Measurements from ENCODE around the gene CYSRT1. TPM values are rescaled to one million over a fixed set of nuclear protein-coding genes. Genes with fewer than 3 reads are reported as not detected.

CYSRT1 gene
- total RNA-seq, 1 donor from 2014 or later = 3.9 TPM

GRCh38 chr9:137212520-137212919 lies 12.5 kb upstream of the CYSRT1 start:
- Histone ChIP-seq H3K27me3 (ENCODE audit: control insufficient read depth, insufficient read depth, low read length) (no peaks in the 10 kb centered on the region), H3K36me3 (ENCODE audit: control insufficient read depth, insufficient read depth, low read length) (peaks cover 8% of the 10 kb centered on the region), H3K4me3 (ENCODE audit: low read depth, low read length) (no peak overlapping the region)
- FAIRE-seq (no peak), DNase-seq (ENCODE audit: low read depth) (no peak)
- TF ChIP-seq CTCF (IDR thresholded peaks at IDR 0.05; ENCODE audit: insufficient read depth, low read length, severe bottlenecking) = no peak

- DNase-seq (ENCODE audit: low read depth) (no peak), FAIRE-seq (no peak)
- H3K36me3 ChIP-seq (ENCODE audit: control insufficient read depth, insufficient read depth, low read length) = peaks cover 8% of the 10 kb centered on the region
- TF ChIP-seq CTCF (IDR thresholded peaks at IDR 0.05; ENCODE audit: insufficient read depth, low read length, severe bottlenecking) = peak; percentile 35
- H3K27me3 ChIP-seq (ENCODE audit: control insufficient read depth, insufficient read depth, low read length) = no peaks in the 10 kb centered on the region
- H3K4me3 ChIP-seq (ENCODE audit: low read depth, low read length) = no peak overlapping the region
These were observed 11.6 kb upstream of the CYSRT1 start for GRCh38 chr9:137213160-137214060.

DNA sequence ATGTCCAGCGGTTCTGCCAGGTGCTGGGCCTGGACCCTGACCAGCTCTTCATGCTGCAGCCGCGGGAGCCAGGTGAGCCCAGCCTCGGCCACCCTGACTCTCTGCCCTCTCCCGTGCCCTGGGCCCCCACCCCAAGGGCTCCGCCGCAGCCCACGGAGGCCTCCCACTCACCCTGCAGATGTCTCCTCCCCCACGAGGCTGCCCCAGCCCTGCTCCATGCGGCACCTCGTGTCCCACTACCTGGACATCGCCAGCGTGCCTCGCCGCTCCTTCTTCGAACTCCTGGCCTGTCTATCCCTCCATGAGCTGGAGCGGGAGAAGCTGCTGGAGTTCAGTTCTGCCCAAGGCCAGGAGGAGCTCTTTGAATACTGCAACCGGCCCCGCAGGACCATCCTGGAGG lies 10.4 kb upstream of the CYSRT1 start:
- no peak for TF ChIP-seq CTCF (IDR thresholded peaks at IDR 0.05; ENCODE audit: insufficient read depth, low read length, severe bottlenecking)

DNA sequence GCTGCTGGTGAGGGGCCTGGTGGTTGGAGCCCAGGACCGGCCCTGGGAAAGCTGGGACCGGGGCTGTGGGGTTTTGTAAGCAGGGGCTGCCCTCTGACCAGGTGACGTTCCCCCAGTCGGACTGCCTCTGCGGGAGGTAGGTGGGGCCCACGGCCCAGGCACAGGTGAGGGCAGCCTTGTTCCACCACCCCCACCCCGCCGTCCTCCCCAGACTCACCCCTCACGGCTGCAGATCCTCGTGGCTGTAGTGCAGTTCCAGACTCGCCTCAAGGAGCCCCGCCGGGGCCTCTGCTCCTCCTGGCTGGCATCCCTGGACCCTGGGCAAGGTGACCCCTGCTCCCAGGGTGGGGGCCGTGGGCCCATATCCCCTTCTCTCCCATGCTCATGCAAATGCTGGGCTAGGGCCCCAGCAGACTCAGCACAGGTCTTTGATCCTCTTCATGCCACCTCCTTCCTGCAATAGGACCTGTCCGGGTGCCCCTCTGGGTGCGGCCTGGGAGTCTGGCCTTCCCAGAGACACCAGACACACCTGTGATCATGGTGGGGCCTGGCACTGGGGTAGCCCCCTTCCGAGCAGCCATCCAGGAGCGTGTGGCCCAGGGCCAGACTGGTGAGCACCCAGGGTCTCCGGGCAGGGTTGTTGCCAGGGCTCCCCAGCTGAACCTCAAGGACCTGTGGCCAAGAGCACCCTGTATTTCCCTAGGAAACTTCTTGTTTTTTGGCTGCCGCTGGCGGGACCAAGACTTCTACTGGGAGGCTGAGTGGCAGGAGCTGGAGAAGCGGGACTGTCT lies 9.6 kb upstream of the CYSRT1 start:
- Histone ChIP-seq H3K27me3 (ENCODE audit: control insufficient read depth, insufficient read depth, low read length) (no peaks in the 10 kb centered on the region), H3K4me3 (ENCODE audit: low read depth, low read length) (no peak overlapping the region), H3K36me3 (ENCODE audit: control insufficient read depth, insufficient read depth, low read length) (peaks cover 6% of the 10 kb centered on the region)
- no peak for DNase-seq (ENCODE audit: low read depth)
- FAIRE-seq = no peak
- no peak for TF ChIP-seq CTCF (IDR thresholded peaks at IDR 0.05; ENCODE audit: insufficient read depth, low read length, severe bottlenecking)

More for the DNA sequence above, 10.4 kb upstream of the CYSRT1 start:
- DNase-seq (ENCODE audit: low read depth) (no peak), FAIRE-seq (no peak)
- Histone ChIP-seq H3K4me3 (ENCODE audit: low read depth, low read length) (no peak overlapping the region), H3K27me3 (ENCODE audit: control insufficient read depth, insufficient read depth, low read length) (no peaks in the 10 kb centered on the region), H3K36me3 (ENCODE audit: control insufficient read depth, insufficient read depth, low read length) (peaks cover 6% of the 10 kb centered on the region)

DNA sequence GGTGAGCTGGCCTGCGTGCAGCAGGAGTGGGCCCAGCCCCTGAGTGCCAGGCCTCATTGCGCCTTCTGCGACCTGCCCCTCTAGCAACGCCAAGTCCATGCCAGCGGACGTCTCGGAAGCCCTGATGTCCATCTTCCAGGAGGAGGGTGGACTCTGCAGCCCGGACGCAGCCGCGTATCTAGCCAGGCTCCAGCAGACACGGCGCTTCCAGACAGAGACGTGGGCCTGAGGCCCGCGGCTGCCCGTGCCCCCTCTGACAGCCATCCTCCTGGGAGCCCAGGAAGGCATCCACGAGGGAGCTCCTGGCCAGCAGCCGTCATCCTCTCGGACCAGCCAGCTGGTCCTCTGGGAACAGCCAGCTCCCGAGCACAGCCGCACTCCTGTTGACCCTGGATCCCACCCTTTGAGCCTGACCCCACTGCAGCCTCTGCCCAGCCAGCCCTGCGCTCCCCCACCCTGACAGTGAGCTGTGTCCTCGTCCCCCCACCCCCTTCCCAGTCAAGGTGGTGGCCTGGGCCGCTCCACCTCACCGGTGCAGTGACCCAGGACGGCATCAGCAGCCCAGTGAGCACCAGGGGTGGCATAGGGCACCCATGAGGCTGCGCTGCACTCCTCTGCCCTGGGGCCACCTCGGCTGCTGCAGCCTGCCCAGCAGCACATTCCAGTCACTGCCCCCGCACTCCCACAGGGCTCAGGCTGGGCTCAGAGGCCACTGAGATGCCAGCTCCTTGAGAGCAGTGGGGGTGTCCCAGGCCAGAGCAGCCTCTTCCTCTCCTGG lies 8.6 kb upstream of the CYSRT1 start:
- Histone ChIP-seq H3K36me3 (ENCODE audit: control insufficient read depth, insufficient read depth, low read length) (peaks cover 6% of the 10 kb centered on the region), H3K4me3 (ENCODE audit: low read depth, low read length) (no peak overlapping the region), H3K27me3 (ENCODE audit: control insufficient read depth, insufficient read depth, low read length) (no peaks in the 10 kb centered on the region)
- no peak for DNase-seq (ENCODE audit: low read depth)
- no peak for TF ChIP-seq CTCF (IDR thresholded peaks at IDR 0.05; ENCODE audit: insufficient read depth, low read length, severe bottlenecking)
- FAIRE-seq = no peak
